NCI-H2196 treated with DMSO at 0.1 percent for 48 hours (cell line): ENCODE results near the gene TP53I13.

Experiments used
- DNase-seq: peaks from one replicate; lab custom pipeline; 2025; ENCODE audit not compliant: unreplicated experiment; lab: John Stamatoyannopoulos, UW

TP53I13 gene

GRCh38 chr17:29592850-29593551 lies 24.5 kb downstream of the TP53I13 start, which contains the start of gene ANKRD13B:
ANKRD13B (plus strand) TSS chr17:29593132; CDS start chr17:29593622, 490 bp downstream.
- DNase-seq: peak; percentile 15

- DNase-seq: no peak
Observed at GRCh38 chr17:29593591-29594518, 25.4 kb downstream of the TP53I13 start.

GRCh38 chr17:29594519-29595090 lies 26.1 kb downstream of the TP53I13 start:
- DNase-seq: no peak

GRCh38 chr17:29595107-29595942 lies 26.8 kb downstream of the TP53I13 start:
- DNase-seq: no peak

GRCh38 chr17:29595943-29596774 lies 27.7 kb downstream of the TP53I13 start:
- no peak for DNase-seq

- no peak for DNase-seq
Observed at GRCh38 chr17:29596811-29597210, 28.3 kb downstream of the TP53I13 start.

GRCh38 chr17:29597361-29598172 lies 29.1 kb downstream of the TP53I13 start:
- DNase-seq: no peak

- no peak for DNase-seq
Observed at GRCh38 chr17:29603109-29603674, 34.7 kb downstream of the TP53I13 start.

GRCh38 chr17:29607557-29608195 lies 39.2 kb downstream of the TP53I13 start:
- no peak for DNase-seq

- DNase-seq: no peak
Observed at GRCh38 chr17:29608986-29609385, 40.5 kb downstream of the TP53I13 start.

- no peak for DNase-seq
Observed at GRCh38 chr17:29610395-29610794, 41.9 kb downstream of the TP53I13 start.

- DNase-seq: no peak
Observed at GRCh38 chr17:29611351-29612093, 43.0 kb downstream of the TP53I13 start.

GRCh38 chr17:29612094-29612403 lies 43.5 kb downstream of the TP53I13 start:
- DNase-seq: no peak

- DNase-seq: no peak
Observed at GRCh38 chr17:29612404-29613280, 44.1 kb downstream of the TP53I13 start.

- DNase-seq: no peak
Observed at GRCh38 chr17:29613352-29613837, 44.9 kb downstream of the TP53I13 start.

- no peak for DNase-seq
Observed at GRCh38 chr17:29613856-29614255, 45.4 kb downstream of the TP53I13 start.
